Measurements from ENCODE around the gene TSPAN5.

The TSPAN5 gene

GRCh38 chr4:98522062-98522461 is 136.3 kb downstream of the TSPAN5 start:
- no peak for TF ChIP-seq CTCF (conservative IDR thresholded peaks at IDR 0.05; ENCODE audit: low read length)

GRCh38 chr4:98521486-98521885 is 136.9 kb downstream of the TSPAN5 start:
- no peak for TF ChIP-seq CTCF (conservative IDR thresholded peaks at IDR 0.05; ENCODE audit: low read length)
- no peak for DNase-seq (ENCODE audit: low read depth)
- H3K4me3 ChIP-seq (ENCODE audit: low read length) = no peak overlapping the region

More at GRCh38 chr4:98522062-98522461, 136.3 kb downstream of the TSPAN5 start:
- DNase-seq (ENCODE audit: low read depth) = no peak
- H3K4me3 ChIP-seq (ENCODE audit: low read length) = no peak overlapping the region

- H3K4me3 ChIP-seq (ENCODE audit: low read length) = no peak overlapping the region
- TF ChIP-seq CTCF (conservative IDR thresholded peaks at IDR 0.05; ENCODE audit: low read length) = no peak
- DNase-seq (ENCODE audit: low read depth) = peak; percentile 51
Observed at GRCh38 chr4:98519268-98519977, 139.0 kb downstream of the TSPAN5 start.

- no peak overlapping the region for H3K4me3 ChIP-seq (ENCODE audit: low read length)
- DNase-seq (ENCODE audit: low read depth) = no peak
Observed at GRCh38 chr4:98518559-98519267, 139.7 kb downstream of the TSPAN5 start.

GRCh38 chr4:98517218-98518021 is 141.0 kb downstream of the TSPAN5 start:
- H3K4me3 ChIP-seq (ENCODE audit: low read length) = no peak overlapping the region
- no peak for DNase-seq (ENCODE audit: low read depth)
- no peak for TF ChIP-seq CTCF (conservative IDR thresholded peaks at IDR 0.05; ENCODE audit: low read length)

More at GRCh38 chr4:98518559-98519267, 139.7 kb downstream of the TSPAN5 start:
- no peak for TF ChIP-seq CTCF (conservative IDR thresholded peaks at IDR 0.05; ENCODE audit: low read length)

GRCh38 chr4:98516441-98517217 is 141.8 kb downstream of the TSPAN5 start:
- no peak overlapping the region for H3K4me3 ChIP-seq (ENCODE audit: low read length)
- peak; percentile 54 for DNase-seq (ENCODE audit: low read depth)
- no peak for TF ChIP-seq CTCF (conservative IDR thresholded peaks at IDR 0.05; ENCODE audit: low read length)

Data from AG10803 (cell line).